IPS-18c (cell line): ENCODE data around the gene TMEM45A.

Experiments
- H3K4me3 ChIP-seq: 2 replicates; pipeline ENCODE4 v1.7.0; 2013; ENCODE audit warnings: low read depth, mild to moderate bottlenecking, low read length, moderate library complexity; ENCODE audit not compliant: insufficient read depth
- H3K9me3 ChIP-seq: one replicate; pipeline ENCODE4 v1.6.1; 2013; ENCODE audit warnings: mild to moderate bottlenecking, low read length, moderate library complexity; ENCODE audit not compliant: control insufficient read depth, insufficient read depth

Gene TMEM45A

DNA sequence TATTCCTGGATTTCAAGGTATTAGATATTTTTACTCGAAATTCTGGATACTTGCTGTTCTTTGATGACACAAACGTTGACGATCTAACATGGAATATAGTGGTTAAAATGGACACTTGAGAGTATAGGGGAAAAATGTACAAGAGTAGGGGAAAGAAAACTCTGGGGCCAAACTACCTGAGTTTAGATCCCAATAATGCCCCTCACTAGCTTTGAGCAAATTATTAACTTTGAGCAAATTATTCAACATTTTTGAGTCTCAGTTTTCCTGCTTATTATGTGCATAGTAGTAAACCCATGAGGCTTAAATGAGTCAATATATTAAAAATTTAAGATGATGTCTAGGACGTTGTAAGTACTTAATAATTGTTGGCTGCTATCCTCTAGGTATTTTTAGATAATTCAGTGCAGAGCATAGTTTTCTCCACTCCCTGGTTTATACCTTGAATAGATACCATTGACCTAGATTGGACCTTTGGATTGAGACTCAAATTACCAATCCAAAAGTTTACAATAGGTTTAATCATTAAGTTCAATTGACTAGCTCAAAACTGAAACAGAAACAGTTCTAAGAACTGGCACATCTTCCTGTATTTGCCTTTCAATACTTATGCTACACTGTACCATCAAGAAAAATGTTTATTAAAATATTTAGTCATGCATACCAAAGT is 121.4 kb downstream of the TMEM45A start:
- Histone ChIP-seq H3K4me3 (no peak overlapping the region), H3K9me3 (no peaks in the 10 kb centered on the region)

DNA sequence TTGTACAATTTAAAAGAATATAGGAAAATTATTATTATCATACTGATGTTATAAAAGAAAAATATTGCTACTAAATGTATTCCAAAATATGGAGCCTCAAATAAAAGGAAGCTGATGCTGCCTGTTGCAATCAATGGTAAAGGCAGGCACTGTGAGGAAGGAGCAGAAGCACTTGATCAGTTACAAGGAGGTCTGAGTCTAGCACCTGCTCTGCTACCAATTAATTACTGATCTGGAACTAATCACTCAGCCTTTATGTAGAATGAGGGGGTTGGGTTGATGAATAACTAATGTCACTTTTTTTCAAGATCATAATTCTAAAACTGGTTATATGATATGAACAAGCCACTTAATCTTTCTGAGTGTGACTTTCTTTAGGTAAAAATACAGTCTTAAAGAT is 122.5 kb downstream of the TMEM45A start:
- Histone ChIP-seq H3K9me3 (no peaks in the 10 kb centered on the region), H3K4me3 (no peak overlapping the region)

DNA sequence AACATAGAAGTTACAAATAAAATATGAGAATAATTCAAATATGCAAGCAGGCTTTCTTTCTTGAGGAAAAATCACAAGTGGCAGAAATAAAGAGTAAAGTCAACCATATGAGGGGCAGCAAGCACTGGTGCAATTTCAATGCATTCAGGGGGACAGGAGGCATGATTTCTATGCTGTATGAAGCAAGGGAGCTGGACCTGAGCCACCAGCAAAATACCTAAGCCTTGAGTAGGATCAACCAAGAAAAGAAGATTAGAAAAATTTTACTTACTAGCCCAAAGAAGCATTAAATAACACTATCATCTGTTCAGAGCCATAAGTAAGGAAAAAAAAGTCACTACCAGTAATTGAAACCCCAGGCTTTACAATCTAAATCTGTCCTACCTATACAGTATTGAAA is 123.3 kb downstream of the TMEM45A start:
- no peak overlapping the region for H3K4me3 ChIP-seq
- no peaks in the 10 kb centered on the region for H3K9me3 ChIP-seq

DNA sequence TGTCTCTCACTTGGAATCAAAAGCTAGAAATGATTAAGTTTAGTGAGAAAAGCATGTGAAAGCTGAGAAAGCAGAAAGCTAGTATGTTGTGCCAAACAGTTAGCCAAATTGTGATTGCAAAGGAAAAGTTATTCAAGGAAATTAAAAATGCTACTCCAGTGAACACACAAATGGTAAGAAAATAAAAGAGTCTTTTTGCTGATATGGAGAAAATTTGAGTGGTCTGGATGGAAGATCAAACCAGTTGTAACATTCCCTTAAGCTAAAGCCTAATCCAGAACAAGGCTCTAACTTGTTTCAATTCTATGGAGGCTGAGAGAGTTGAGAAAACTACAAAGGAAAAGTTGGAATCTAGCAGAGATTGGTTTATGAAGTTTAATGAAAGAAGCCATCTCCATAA is 128.8 kb downstream of the TMEM45A start:
- no peak overlapping the region for H3K4me3 ChIP-seq
- peaks cover 3% of the 10 kb centered on the region for H3K9me3 ChIP-seq
